HG02981 (cell line): ENCODE results near the gene CHRDL2.

Experiments used
- ATAC-seq: cut with Tn5 transposase; IDR thresholded peaks from one replicate; pipeline ENCODE4 v1.9.1; 2021; ENCODE audit warnings: mild to moderate bottlenecking, moderate library complexity; ENCODE audit not compliant: unreplicated experiment

The CHRDL2 gene

GRCh38 chr11:74717221-74717969, 13.8 kb downstream of the CHRDL2 start:
- ATAC-seq: no peak

- no peak for ATAC-seq
These were observed 16.3 kb downstream of the CHRDL2 start for GRCh38 chr11:74714904-74715303.

GRCh38 chr11:74713686-74714085, 17.5 kb downstream of the CHRDL2 start:
- no peak for ATAC-seq

DNA sequence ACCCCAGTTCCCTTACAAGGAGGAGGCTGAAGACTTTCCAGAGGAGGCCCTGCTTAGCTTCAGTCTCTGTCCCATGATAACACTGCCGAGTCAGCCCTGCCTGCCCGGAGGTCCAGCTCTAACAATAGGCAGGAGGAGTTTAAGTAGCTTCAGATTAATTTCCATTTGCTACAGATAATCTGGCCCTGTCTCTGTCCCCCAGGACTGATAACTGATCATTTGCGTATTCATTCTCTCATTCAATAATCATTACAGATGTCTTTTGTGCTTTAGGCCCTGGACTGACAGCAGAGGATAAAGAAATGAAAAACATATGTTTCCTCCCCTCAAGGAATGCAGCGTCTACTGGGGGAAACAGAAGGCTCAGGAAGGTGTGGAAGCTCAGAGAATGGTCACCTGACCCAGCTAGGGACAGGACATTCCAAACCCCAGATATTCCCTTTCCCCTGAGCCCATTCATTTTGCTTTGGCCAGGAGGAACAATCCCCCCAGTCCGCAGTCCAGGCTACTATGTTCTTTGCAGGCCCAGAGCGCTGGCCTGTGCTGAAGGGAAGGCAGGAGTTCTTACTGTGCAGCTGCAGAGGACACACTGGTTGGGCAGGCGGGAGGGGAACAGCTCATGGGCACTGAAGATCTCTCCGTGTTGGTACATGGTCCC, 20.8 kb downstream of the CHRDL2 start:
- no peak for ATAC-seq

GRCh38 chr11:74709175-74709574, 22.1 kb downstream of the CHRDL2 start:
- no peak for ATAC-seq

- no peak for ATAC-seq
These were observed 23.4 kb downstream of the CHRDL2 start for GRCh38 chr11:74707602-74708510.

DNA sequence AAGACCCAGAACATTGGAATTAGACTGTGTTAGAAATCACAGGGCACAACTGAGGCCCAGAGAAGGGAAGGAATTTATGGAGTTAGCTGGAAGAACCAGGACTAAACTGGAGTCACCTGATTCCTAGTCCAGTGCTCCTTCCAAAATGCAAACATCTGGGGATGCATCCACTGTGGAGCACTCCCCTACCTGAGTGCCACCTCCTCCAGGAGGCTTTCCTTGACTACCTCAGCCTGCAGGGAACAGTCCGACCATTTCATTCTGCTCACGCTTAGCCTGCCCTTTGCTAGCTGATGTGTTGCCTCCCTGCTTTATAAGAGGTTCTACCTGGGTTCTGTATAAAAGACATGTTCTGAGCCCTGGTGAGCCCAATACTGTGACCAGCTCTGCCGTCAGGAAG, 24.0 kb downstream of the CHRDL2 start:
- ATAC-seq: no peak

DNA sequence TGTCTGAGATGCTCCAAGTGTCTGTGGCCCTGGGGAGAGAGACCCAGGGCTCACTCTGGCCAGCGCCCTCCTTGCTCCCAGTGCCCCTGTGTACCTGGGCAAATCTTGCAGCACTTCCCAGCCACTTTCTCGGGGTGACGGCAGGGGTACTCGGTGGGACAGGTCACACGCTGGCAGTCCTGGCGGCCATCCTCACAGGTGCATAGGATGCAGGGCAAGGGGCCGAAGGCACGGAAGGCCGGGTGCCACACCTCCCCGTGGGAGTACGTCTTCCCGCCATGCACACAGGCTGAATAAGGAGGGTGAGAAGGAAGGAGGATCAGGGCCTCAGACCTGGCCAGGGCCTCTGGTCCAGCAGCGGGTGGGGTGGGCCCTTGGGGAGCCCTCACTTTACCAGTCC, 28.0 kb downstream of the CHRDL2 start:
- no peak for ATAC-seq

DNA sequence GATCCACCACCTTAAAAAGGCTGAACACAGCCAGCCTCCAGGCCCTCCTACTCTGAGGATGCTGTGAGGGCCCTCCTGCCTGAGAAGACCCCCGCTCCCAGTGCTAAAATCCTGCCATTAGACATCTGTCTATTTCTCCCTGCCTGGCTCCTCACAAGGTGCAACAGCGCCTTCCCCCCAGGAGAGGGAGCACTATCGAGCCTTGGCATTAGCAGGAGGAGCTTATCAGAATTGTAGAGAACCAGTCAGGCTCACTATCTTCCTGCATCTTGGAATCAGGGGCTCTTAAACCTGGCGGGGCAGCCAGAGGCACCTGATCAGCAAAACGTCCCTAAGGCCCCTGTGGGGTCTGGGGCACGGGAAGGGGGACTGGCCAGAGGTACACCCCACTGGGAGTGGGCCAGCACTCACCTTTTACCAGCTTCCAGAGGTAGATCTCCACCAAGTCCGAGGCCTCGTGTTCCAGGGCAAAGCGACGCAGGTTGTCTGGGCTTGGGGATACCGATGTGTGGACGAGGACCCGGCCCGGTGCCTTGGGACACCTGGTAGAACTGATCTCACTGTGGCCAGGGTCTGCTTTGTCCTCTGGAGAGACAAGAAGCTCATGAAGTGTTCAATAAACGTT, 28.7 kb downstream of the CHRDL2 start:
- ATAC-seq: no peak

DNA sequence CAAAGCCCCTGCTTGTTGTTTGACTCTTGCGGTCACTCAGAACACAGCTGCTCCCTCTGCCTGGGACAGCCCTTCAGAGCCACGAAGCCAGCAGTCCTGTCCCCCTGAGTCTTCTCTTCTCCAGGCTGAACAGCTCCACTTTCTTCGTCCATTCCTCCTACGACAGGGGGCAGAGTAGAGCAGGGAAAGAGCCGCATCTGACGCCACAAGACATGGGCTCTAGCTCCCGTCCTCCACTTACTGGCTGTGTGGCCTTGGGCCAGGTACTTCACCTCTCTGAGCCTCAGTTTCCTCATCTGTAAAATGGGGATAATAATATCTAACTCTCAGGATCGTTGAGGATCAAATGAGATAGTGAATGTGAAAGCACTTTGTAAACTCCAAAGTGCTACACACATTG, 29.9 kb downstream of the CHRDL2 start:
- no peak for ATAC-seq

GRCh38 chr11:74699615-74700396, 31.4 kb downstream of the CHRDL2 start:
- no peak for ATAC-seq

DNA sequence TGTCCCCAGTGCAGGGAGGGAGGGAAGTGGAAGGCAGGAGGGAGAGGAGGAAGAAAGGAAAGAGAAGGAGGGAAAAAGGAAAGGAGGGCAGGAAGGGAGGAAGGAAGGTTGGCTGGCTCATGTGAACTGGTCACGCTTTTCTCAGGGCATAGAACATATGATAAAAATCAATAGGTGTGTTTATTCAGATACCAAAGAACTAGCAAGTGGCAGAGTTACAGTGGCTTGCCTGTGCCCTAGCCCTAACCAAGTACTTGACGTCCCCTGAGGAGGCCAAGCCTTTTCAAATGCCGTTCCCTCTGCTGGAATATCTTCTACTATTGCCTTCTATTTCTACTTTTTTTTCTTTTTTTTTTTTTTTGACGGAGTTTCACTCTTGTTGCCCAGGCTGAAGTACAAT, 33.5 kb downstream of the CHRDL2 start:
- no peak for ATAC-seq

DNA sequence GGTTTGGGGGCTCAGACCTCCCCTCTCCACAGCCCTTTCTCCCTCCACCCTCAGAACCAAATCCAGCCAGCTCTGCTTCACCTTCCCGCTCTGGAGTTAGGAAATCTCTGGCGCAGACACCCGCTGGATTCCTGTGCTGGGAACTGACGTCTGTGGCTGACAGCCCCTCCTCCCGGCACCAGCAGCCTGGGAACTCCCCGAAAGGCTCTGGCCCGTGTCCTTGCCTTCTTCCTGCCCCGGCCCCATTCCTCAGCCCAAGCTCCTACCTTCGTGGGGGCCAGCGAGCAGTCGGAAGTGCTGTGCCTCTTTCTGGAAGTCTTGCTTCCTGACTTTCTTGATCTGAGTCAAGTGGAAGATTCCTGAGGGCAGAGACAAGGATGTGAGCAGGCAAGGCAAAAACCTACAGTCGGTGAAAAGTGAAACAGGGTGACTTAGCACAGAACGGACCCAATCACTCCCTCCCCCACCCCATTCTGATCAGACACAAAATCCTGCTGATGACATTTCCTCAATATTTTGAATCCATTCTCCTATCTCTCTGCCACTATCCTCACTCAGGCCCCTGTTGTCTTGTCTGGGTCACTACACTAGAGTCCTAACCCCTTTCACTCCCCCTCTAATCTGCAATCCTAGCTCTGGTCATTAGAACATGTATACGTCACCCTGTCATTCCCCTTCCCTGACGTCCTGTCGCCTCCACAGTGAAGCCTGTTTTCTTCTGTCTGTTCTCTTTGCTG, 34.1 kb downstream of the CHRDL2 start:
- no peak for ATAC-seq

- ATAC-seq: no peak
These were observed 34.7 kb downstream of the CHRDL2 start for GRCh38 chr11:74696500-74696899.

DNA sequence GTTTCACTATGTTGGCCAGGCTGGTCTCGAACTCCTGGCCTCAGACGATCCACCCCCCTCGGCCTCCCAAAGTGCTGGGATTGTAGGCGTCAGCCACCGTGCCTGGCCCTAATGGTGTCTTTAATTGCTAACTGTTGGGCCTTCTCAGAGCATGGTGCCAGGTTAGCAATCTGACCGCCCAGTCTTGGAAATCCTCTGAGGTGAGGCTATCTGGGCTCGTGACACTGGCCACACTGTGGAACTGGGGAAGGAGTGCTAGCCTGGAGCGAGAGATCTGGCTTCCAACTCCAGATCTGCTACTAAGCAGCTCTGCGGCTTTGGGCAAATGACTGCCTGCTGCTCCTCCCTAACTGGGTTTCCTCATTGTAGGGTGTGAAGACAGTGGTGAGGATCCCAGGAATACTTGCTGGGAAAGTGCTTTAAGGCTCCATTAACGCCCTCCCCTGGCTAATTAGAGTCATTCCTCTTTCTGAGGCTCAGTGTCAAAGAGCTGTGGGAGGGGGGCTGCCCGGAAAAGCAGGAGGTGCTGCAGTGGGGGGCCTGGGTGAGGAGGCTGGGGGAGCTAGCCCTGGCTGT, 35.4 kb downstream of the CHRDL2 start:
- no peak for ATAC-seq

DNA sequence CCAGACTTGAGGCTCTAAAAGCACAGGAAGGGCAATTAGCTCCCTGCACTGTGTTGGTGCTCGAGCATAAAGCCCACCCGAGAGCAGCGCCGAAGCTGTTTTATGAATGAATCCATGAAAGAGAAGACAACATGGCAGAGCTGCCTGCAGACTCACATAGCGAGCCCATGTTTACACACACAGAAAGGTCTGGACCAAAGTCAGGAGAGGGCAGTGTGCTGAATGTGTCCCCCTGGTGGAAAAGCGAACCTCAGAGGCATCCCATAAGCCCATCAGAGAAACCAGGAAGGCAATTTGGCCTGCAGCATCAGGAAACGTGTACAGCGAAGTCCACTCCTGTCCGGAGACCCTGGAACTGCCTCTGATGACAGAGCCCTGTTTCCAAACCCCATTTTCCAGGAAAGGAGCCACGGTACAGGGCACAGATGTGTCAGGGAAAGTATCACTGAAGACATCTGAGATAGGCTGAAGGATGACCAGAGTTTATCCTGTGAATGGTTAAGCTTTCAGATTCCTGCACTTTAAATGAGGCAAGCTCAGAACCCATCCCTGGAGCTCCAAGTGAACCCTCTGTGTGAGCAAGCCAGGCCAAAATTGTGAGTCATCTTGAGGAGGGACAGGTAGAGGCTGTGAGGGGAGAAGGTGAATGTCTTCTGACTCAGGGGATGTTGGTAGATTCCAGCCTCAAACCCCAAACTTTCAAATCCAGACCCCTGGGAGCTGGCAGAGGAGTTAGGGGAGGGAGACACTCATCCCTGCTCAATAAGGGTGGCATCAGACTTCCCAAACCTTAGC, 36.9 kb downstream of the CHRDL2 start:
- no peak for ATAC-seq

DNA sequence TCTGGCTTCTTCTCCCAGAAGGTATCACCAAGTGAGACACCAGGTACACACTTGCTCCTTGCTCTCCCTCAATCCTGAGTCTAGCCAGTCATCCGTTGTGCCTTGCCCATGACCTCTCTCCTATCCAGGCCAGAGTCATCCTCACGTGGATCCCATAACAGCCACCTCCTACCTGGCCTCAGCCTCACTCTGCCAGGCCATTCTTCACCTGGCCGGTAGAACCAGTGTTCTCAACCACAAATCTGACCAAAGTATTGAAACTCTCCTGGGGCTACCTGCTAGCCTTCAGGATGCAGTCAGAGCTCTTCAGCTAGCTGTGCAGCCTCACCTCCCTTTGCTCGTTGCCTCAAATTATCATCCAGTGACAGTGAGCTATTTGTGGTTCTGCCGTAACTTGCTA, 37.7 kb downstream of the CHRDL2 start:
- ATAC-seq: no peak

DNA sequence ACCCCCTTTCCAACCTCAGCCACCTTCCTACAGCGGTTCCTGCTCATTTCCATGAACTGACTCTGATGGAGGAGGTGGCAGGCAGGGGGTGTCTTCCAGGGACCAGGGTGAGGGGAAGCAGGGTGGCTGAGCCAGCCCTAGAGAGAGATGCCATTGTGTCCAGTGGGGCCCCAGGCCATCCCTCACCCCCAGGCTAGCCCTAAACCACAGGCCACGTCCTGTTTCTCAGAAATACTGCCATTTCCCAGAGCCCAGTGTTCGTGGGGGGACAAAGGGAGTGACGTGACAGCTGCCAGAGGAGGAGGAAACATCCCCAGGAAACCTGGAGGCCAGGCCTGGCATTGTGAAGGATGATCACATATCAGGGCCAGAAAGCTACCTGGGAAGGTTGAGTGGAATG, 39.5 kb downstream of the CHRDL2 start:
- no peak for ATAC-seq

DNA sequence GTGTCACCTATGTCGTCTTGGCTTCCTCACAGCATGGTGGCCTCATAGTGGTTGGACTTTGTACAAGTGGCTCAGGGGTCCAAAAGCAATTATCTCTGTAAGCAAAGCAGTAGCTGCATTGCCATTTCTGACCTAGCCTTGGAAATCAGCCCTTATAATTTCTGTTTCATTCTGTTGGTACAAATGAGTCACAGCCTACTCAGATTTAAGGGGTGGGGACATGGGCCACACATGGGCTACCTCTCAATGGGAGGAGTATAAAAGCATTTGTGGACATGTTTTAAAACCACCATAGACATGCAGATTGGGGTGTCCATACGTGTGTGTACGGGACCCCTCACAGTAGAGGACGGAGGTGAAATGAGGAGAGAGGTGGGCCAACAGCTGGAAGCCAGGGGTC, 41.6 kb downstream of the CHRDL2 start:
- no peak for ATAC-seq
